ENCODE data around the gene TBC1D20. TPM values are rescaled to one million over a fixed set of nuclear protein-coding genes. Genes with fewer than 3 reads are reported as not detected.
"Not testable (repeated sequence)": the region's sequence is repeated elsewhere in the genome, so short reads cannot be mapped to it uniquely, and the experiment has no call there.

Gene TBC1D20
- polyA plus RNA-seq, 1 donor: 30.4 TPM

- not testable (repeated sequence) for H3K4me1 ChIP-seq (ENCODE audit: control insufficient read depth, insufficient read depth, low read length); DNase-seq; H3K27ac ChIP-seq (ENCODE audit: low read length); H3K9me3 ChIP-seq (ENCODE audit: control insufficient read depth, low read depth, low read length); H3K4me3 ChIP-seq (ENCODE audit: low read length); H3K27me3 ChIP-seq (ENCODE audit: control insufficient read depth, insufficient read depth, low read length)
- peaks cover 27% of the 10 kb centered on the region for H3K36me3 ChIP-seq (ENCODE audit: control insufficient read depth, insufficient read depth, low read length)
- no CpG with 5 or more reads among the region's 6 CpGs for WGBS (ENCODE audit: insufficient coverage, low lambda C conversion rate)
Observed at GRCh38 chr20:476561-477249, 14.4 kb upstream of the TBC1D20 start.

DNA sequence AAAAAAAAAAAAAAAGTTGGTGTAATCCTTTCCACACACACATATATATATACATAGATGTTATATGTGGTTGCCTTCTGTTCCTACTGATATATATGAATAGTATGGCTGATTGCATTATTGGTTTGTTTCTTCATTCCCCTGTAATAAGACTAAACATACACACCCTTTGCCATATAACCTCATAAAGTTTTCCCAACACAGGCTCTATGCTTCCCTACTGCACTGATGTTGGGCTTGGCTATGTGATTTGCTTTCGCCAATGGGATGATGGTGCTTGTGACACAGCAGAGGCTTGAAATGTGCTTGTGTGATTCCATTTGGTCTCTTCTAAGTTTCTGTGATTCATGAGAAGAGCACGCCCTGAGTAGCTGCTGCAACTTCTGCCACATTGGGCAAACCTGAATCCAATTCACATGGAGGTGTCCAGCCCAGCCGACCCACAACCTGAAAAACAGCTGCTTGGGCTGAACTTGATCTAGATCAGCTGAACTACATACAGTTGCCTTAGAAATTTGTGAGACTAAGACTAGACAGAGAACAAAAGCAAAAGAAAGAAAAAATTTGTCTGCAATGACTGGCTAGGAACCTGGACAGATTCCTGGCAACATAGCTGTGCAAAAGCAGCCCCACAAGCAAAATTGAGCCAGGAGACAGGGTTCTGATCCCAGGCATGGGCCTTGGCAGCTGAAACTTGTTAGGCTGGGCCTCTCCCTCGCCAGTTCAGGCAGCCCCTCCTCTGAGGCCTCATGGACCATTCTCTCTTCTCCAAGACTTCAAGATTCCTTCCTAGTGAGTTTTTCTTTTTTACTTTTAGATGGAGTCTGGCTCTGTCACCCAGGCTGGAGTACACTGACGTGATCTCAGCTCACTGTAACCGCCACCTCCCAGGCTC lies 13.4 kb upstream of the TBC1D20 start:
- DNase-seq: no peak
- H3K27me3 ChIP-seq (ENCODE audit: control insufficient read depth, insufficient read depth, low read length): no peaks in the 10 kb centered on the region
- H3K9me3 ChIP-seq (ENCODE audit: control insufficient read depth, low read depth, low read length): peaks cover 5% of the 10 kb centered on the region
- H3K27ac ChIP-seq (ENCODE audit: low read length): no peak overlapping the region
- H3K36me3 ChIP-seq (ENCODE audit: control insufficient read depth, insufficient read depth, low read length): peaks cover 21% of the 10 kb centered on the region
- WGBS (ENCODE audit: insufficient coverage, low lambda C conversion rate): no CpG with 5 or more reads among the region's 6 CpGs
- H3K4me1 ChIP-seq (ENCODE audit: control insufficient read depth, insufficient read depth, low read length): no peaks in the 10 kb centered on the region
- H3K4me3 ChIP-seq (ENCODE audit: low read length): no peak overlapping the region

GRCh38 chr20:474581-474980 lies 12.2 kb upstream of the TBC1D20 start:
- Histone ChIP-seq H3K27me3 (ENCODE audit: control insufficient read depth, insufficient read depth, low read length) (no peaks in the 10 kb centered on the region), H3K27ac (ENCODE audit: low read length) (no peak overlapping the region), H3K36me3 (ENCODE audit: control insufficient read depth, insufficient read depth, low read length) (peaks cover 14% of the 10 kb centered on the region), H3K9me3 (ENCODE audit: control insufficient read depth, low read depth, low read length) (peaks cover 5% of the 10 kb centered on the region), H3K4me3 (ENCODE audit: low read length) (no peak overlapping the region), H3K4me1 (ENCODE audit: control insufficient read depth, insufficient read depth, low read length) (no peaks in the 10 kb centered on the region)
- 100% methylated on average over 1 of the region's 2 CpGs for WGBS (ENCODE audit: insufficient coverage, low lambda C conversion rate)
- no peak for DNase-seq

- Histone ChIP-seq H3K27ac (ENCODE audit: low read length) (no peak overlapping the region), H3K9me3 (ENCODE audit: control insufficient read depth, low read depth, low read length) (peaks cover 5% of the 10 kb centered on the region), H3K4me1 (ENCODE audit: control insufficient read depth, insufficient read depth, low read length) (no peaks in the 10 kb centered on the region), H3K36me3 (ENCODE audit: control insufficient read depth, insufficient read depth, low read length) (peaks cover 6% of the 10 kb centered on the region), H3K27me3 (ENCODE audit: control insufficient read depth, insufficient read depth, low read length) (no peaks in the 10 kb centered on the region), H3K4me3 (ENCODE audit: low read length) (no peak overlapping the region)
- no peak for DNase-seq
- WGBS (ENCODE audit: insufficient coverage, low lambda C conversion rate): no CpG with 5 or more reads among the region's 1 CpG
Observed at GRCh38 chr20:472889-473292, 10.6 kb upstream of the TBC1D20 start.

- H3K27ac ChIP-seq (ENCODE audit: low read length): no peak overlapping the region
Observed at GRCh38 chr20:472137-472846, 10.0 kb upstream of the TBC1D20 start.

DNA sequence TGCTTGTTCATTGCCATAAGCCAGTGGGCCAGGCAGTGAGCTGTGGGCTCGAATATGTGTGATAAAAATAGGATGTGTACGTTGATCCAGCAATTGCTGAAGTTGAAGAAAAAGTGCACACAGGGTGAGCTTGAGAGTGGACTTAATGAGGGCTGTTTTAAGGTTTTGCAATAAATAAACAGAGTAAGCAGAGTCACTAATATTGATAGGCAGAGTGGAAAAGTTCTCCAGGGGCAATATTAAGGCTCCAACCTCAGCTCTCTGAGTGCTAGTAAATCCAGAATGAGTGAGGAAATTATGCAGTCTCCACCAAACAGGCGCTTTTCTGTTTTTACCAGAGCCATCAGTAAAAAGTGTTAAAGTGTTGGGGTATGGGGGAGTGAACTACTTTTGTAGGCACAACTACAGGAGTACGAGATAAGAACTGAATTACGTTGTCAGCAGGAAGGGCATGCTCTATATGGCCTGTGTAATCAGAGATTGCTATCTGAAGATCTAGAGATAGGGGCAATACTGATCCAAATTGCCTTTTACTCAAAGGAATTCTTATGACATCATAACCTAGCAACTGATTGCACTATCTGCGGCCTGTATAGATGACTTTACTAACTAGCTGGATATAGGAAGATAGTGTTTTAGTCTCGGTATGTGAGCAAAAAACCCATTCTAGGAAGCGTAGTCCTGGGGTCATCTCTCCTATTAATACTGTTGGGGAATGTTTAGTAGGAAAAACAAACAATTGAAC lies 7.6 kb upstream of the TBC1D20 start:
- no peak for DNase-seq
- Histone ChIP-seq H3K36me3 (ENCODE audit: control insufficient read depth, insufficient read depth, low read length) (no peaks in the 10 kb centered on the region), H3K27ac (ENCODE audit: low read length) (no peak overlapping the region), H3K4me3 (ENCODE audit: low read length) (no peak overlapping the region), H3K4me1 (ENCODE audit: control insufficient read depth, insufficient read depth, low read length) (no peaks in the 10 kb centered on the region), H3K27me3 (ENCODE audit: control insufficient read depth, insufficient read depth, low read length) (no peaks in the 10 kb centered on the region), H3K9me3 (ENCODE audit: control insufficient read depth, low read depth, low read length) (peaks cover 16% of the 10 kb centered on the region)
- no CpG with 5 or more reads among the region's 8 CpGs for WGBS (ENCODE audit: insufficient coverage, low lambda C conversion rate)

More at GRCh38 chr20:472137-472846, 10.0 kb upstream of the TBC1D20 start:
- DNase-seq: no peak
- Histone ChIP-seq H3K36me3 (ENCODE audit: control insufficient read depth, insufficient read depth, low read length) (peaks cover 3% of the 10 kb centered on the region), H3K4me1 (ENCODE audit: control insufficient read depth, insufficient read depth, low read length) (no peaks in the 10 kb centered on the region), H3K27me3 (ENCODE audit: control insufficient read depth, insufficient read depth, low read length) (no peaks in the 10 kb centered on the region), H3K9me3 (ENCODE audit: control insufficient read depth, low read depth, low read length) (peaks cover 9% of the 10 kb centered on the region), H3K4me3 (ENCODE audit: low read length) (no peak overlapping the region)
- 50% methylated on average over 2 of the region's 9 CpGs for WGBS (ENCODE audit: insufficient coverage, low lambda C conversion rate)

GRCh38 chr20:467755-468154 lies 5.4 kb upstream of the TBC1D20 start:
- Histone ChIP-seq H3K36me3 (ENCODE audit: control insufficient read depth, insufficient read depth, low read length) (no peaks in the 10 kb centered on the region), H3K9me3 (ENCODE audit: control insufficient read depth, low read depth, low read length) (peaks cover 16% of the 10 kb centered on the region), H3K27ac (ENCODE audit: low read length) (no peak overlapping the region), H3K27me3 (ENCODE audit: control insufficient read depth, insufficient read depth, low read length) (no peaks in the 10 kb centered on the region), H3K4me1 (ENCODE audit: control insufficient read depth, insufficient read depth, low read length) (peaks cover 5% of the 10 kb centered on the region), H3K4me3 (ENCODE audit: low read length) (no peak overlapping the region)
- DNase-seq: no peak
- WGBS (ENCODE audit: insufficient coverage, low lambda C conversion rate): 100% methylated on average over 2 of the region's 7 CpGs

DNA sequence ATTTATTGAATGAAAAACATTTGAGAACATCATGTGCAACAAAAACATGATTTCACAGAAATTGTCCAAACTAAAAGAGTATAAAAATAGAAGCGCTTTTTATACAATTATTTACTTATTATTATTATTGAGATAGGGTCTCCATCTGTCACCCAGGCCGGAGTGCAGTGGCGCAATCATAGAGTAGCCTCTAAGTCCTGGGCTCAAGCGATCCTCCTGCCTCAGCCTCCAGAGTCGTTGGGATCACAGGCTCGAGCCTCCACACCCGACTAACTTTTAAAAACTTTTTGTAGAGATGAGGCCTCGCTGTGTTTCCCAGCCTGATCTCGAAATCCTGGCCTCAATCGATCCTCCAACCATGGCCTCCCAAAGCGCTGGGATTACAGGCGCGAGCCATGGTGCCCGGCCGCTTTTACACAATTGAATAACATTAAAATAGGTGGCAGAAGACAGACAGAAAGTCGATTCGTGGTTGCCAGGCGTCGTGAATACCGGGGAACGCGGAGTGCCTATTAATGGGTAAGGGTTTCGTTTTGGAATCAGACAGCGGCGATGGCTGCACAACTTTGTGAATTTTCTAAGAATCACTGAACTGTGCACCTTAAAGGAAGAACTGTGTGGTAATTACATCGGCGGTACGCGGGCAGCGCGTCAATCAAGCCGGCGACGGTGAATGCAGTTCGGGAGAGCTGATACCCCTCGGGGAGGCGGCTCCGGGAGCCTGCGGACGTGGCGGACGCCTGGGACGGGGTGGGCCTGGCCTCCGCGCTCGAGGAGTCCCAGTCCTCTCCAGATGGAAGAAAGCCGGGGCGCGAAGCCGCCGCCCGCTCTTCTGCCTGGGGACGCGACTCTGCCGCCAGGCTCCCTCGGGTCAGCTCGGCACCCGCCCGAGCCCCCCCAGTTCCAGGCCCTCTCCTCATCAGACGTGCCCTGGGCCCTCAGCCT lies 807 bp downstream of the TBC1D20 start:
- DNase-seq: peak in 1 of 2 donors; percentile 26
- Histone ChIP-seq H3K4me3 (ENCODE audit: low read length) (peak overlapping the region; percentile 81), H3K4me1 (ENCODE audit: control insufficient read depth, insufficient read depth, low read length) (peaks cover 8% of the 10 kb centered on the region), H3K27me3 (ENCODE audit: control insufficient read depth, insufficient read depth, low read length) (no peaks in the 10 kb centered on the region), H3K36me3 (ENCODE audit: control insufficient read depth, insufficient read depth, low read length) (no peaks in the 10 kb centered on the region), H3K27ac (ENCODE audit: low read length) (peak overlapping the region; percentile 91), H3K9me3 (ENCODE audit: control insufficient read depth, low read depth, low read length) (no peaks in the 10 kb centered on the region)
- WGBS (ENCODE audit: insufficient coverage, low lambda C conversion rate): no CpG with 5 or more reads among the region's 60 CpGs

GRCh38 chr20:460707-461106 lies 1.6 kb downstream of the TBC1D20 start:
- 63% methylated on average over 2 of the region's 2 CpGs for WGBS (ENCODE audit: insufficient coverage, low lambda C conversion rate)
- Histone ChIP-seq H3K4me3 (ENCODE audit: low read length) (no peak overlapping the region), H3K9me3 (ENCODE audit: control insufficient read depth, low read depth, low read length) (no peaks in the 10 kb centered on the region), H3K36me3 (ENCODE audit: control insufficient read depth, insufficient read depth, low read length) (no peaks in the 10 kb centered on the region), H3K4me1 (ENCODE audit: control insufficient read depth, insufficient read depth, low read length) (peaks cover 8% of the 10 kb centered on the region), H3K27me3 (ENCODE audit: control insufficient read depth, insufficient read depth, low read length) (no peaks in the 10 kb centered on the region), H3K27ac (ENCODE audit: low read length) (no peak overlapping the region)
- DNase-seq: peak; percentile 12 to 34

Measured in large intestine (tissue), 3 donors.